Measurements from ENCODE around the gene ADGRA1. TPM values are rescaled to one million over a fixed set of nuclear protein-coding genes. Genes with fewer than 3 reads are reported as not detected.

Gene ADGRA1
- total and polyA plus RNA-seq, 10 of the 15 experiments (the other 5 are each of a cell fraction or from before 2014, with no cell fraction given): not detected

DNA sequence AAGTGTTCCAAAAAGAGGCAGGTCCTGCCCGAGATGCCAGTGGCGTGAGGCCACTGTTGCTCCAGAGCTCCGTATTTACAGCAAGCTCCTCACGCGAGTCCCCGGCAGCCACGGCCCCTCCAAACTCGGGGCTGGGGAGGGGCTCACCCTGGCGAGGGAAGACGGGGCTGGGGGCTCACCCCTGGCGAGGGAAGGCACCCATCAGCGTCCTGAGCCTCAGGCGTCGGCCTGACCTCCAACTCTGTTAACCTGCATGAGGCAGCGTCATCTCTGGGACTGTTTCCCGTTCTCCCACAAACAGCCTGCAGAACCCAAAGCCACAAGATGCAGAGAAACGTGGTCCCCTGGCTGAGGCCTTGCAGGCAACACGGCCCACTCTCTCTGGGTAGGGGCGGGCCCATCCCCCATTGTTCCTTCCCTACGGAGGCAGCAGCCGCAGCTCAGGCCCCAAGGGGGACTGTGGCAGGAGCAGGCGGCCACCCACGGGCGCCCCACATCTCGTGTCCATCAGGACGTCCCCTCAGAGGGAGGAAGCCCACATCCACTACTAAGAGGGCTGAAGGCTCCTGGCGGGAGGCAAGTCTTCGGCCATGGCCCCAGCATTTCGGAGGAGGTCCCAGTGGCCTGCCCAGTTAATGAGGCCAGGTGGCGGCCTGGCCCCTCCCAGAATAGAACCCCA lies 4.2 kb upstream of the ADGRA1 start:
- TF ChIP-seq CHD1 (IDR thresholded peaks at IDR 0.05; ENCODE audit: low read depth, low read length) (no peak), SRF (IDR thresholded peaks at IDR 0.05; ENCODE audit: low read depth in 2 of 2, low read length in 2 of 2) (no peak), RFX5 (IDR thresholded peaks at IDR 0.05; ENCODE audit: low read depth, low read length) (no peak), SP1 (IDR thresholded peaks at IDR 0.05; ENCODE audit: low read depth, low read length) (no peak), CEBPZ (IDR thresholded peaks at IDR 0.05; ENCODE audit: low read depth, low read length) (no peak), YY1 (IDR thresholded peaks at IDR 0.05; ENCODE audit: low read depth, low read length) (no peak)
- TF ChIP-seq, protein P1, sequence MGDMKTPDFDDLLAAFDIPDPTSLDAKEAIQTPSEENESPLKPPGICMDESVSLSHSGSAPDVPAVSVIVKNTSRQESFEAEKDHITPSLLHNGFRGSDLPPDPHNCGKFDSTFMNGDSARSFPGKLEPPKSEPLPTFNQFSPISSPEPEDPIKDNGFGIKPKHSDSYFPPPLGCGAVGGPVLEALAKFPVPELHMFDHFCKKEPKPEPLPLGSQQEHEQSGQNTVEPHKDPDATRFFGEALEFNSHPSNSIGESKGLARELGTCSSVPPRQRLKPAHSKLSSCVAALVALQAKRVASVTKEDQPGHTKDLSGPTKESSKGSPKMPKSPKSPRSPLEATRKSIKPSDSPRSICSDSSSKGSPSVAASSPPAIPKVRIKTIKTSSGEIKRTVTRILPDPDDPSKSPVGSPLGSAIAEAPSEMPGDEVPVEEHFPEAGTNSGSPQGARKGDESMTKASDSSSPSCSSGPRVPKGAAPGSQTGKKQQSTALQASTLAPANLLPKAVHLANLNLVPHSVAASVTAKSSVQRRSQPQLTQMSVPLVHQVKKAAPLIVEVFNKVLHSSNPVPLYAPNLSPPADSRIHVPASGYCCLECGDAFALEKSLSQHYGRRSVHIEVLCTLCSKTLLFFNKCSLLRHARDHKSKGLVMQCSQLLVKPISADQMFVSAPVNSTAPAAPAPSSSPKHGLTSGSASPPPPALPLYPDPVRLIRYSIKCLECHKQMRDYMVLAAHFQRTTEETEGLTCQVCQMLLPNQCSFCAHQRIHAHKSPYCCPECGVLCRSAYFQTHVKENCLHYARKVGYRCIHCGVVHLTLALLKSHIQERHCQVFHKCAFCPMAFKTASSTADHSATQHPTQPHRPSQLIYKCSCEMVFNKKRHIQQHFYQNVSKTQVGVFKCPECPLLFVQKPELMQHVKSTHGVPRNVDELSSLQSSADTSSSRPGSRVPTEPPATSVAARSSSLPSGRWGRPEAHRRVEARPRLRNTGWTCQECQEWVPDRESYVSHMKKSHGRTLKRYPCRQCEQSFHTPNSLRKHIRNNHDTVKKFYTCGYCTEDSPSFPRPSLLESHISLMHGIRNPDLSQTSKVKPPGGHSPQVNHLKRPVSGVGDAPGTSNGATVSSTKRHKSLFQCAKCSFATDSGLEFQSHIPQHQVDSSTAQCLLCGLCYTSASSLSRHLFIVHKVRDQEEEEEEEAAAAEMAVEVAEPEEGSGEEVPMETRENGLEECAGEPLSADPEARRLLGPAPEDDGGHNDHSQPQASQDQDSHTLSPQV (IDR thresholded peaks at IDR 0.05): no peak
- Histone ChIP-seq H3K4me1 (ENCODE audit: control insufficient read depth, insufficient read depth, low read length) (no peaks in the 10 kb centered on the region), H3K4me3 (no peak overlapping the region), H3K9ac (ENCODE audit: control insufficient read depth, insufficient read depth, low read length) (no peak overlapping the region), H3K79me2 (ENCODE audit: control insufficient read depth, insufficient read depth, low read length) (no peaks in the 10 kb centered on the region), H2AFZ (ENCODE audit: control insufficient read depth, low read depth, low read length) (no peak overlapping the region), H3K27me3 (replicated peaks in 1 of 2; ENCODE audit: control insufficient read depth in 2 of 2, insufficient read depth in 2 of 2, low read length in 1 of 2) (no peaks in the 10 kb centered on the region), H3K9me3 (replicated peaks; ENCODE audit: control insufficient read depth, insufficient read depth, low read length) (no peaks in the 10 kb centered on the region; the same call in 2 of the 3 replicates), H3K36me3 (ENCODE audit: control insufficient read depth in 2 of 2, insufficient read depth in 2 of 2, low read length in 1 of 2) (no peaks in the 10 kb centered on the region), H3K4me2 (ENCODE audit: control insufficient read depth, insufficient read depth) (no peak overlapping the region), H3K27ac (ENCODE audit: control insufficient read depth, insufficient read depth) (no peak overlapping the region), H4K20me1 (ENCODE audit: control insufficient read depth, insufficient read depth) (no peaks in the 10 kb centered on the region)
- no peak for FAIRE-seq
- BruUV-seq (replicated peaks): no TSS peak
- ChIA-PET CTCF (no interaction called here), RAD21 (ENCODE audit: unreplicated experiment) (no interaction called here), SMC1A (ENCODE audit: uncharacterized antibody, unreplicated experiment) (no interaction called here), POLR2A (no interaction called here)
- no peak for DNase-seq (ENCODE audit: low read depth, low spot score)
- ATAC-seq: no peak
- in situ Hi-C loops (cut with MboI): no loop called here
- intact Hi-C loops (cut with micrococcal nuclease; ENCODE audit: unreplicated experiment): no loop called here
- WGBS (ENCODE audit: insufficient coverage, insufficient replicate concordance, low lambda C conversion rate, missing lambda C conversion rate): 42% methylated on average over 30 of the region's 30 CpGs
